ENCODE data around the gene RNF220.

DNA sequence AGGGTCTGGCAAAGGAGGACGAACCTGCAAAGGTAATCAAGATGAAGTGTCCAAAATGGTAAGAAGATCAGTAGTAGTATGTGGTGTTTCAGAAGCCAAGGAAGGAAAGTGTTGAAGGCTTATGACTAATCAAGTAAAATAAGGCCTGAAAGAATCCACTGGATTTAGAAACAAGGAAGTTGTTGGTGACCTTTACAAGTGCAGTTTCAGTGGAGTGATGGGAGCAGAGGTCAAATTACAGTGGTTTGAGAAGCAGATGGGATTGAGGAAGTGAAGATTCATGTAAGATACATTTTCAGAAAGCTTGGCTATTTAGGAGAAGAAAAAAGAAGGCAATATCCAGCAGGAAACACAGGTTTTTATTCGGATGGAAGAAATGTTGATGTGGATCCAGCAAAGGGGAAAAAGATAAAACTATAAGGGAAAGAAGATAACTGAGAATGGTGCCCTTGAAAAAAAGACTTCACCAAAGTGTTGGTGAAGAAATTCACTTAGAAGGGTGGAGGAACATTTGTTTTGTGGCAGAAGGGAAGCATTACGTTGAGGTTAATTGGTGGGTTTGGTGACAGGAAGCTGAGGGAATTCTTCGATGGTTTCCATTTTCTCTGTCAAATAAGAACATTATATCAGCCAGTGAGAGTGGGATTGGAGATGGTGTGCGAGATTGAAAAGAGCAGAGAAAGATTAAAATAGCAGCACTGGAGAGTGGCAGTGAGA lies 271.6 kb downstream of the RNF220 start:
- TF ChIP-seq, protein P1, sequence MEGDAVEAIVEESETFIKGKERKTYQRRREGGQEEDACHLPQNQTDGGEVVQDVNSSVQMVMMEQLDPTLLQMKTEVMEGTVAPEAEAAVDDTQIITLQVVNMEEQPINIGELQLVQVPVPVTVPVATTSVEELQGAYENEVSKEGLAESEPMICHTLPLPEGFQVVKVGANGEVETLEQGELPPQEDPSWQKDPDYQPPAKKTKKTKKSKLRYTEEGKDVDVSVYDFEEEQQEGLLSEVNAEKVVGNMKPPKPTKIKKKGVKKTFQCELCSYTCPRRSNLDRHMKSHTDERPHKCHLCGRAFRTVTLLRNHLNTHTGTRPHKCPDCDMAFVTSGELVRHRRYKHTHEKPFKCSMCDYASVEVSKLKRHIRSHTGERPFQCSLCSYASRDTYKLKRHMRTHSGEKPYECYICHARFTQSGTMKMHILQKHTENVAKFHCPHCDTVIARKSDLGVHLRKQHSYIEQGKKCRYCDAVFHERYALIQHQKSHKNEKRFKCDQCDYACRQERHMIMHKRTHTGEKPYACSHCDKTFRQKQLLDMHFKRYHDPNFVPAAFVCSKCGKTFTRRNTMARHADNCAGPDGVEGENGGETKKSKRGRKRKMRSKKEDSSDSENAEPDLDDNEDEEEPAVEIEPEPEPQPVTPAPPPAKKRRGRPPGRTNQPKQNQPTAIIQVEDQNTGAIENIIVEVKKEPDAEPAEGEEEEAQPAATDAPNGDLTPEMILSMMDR (IDR thresholded peaks at IDR 0.05), result no peak
- TF ChIP-seq EP300 (IDR thresholded peaks at IDR 0.05) (no peak), POLR2A (IDR thresholded peaks at IDR 0.05) (no peak)
